HUES64 (cell line): Measurements from ENCODE around the gene SLC7A4.
A peak's percentile ranks its signal among the peaks of the same experiment; 100 is the strongest.

Experiments used
- H3K27ac ChIP-seq: 2 replicates; pipeline ENCODE4 v1.7.0; 2013; ENCODE audit warnings: low read depth, low read length, inconsistent platforms
- H3K27me3 ChIP-seq: 2 replicates; pipeline ENCODE4 v1.6.1; 2013; ENCODE audit warnings: mild to moderate bottlenecking, low read length; ENCODE audit not compliant: insufficient read depth
- H3K36me3 ChIP-seq: 2 replicates; pipeline ENCODE4 v1.6.1; 2013; ENCODE audit warnings: mild to moderate bottlenecking, low read length; ENCODE audit not compliant: insufficient read depth
- H3K4me1 ChIP-seq: 2 replicates; pipeline ENCODE4 v1.6.1; 2013; ENCODE audit warnings: mild to moderate bottlenecking, low read length, moderate library complexity; ENCODE audit not compliant: insufficient read depth
- H3K4me3 ChIP-seq: 2 replicates; pipeline ENCODE4 v1.5.1; 2013; ENCODE audit warnings: mild to moderate bottlenecking, low read length, moderate library complexity
- H3K9ac ChIP-seq: 2 replicates; pipeline ENCODE4 v1.6.1; 2013; ENCODE audit warnings: mild to moderate bottlenecking, low read depth, low read length
- H3K9me3 ChIP-seq: 2 replicates; pipeline ENCODE4 v1.6.1; 2013; ENCODE audit warnings: low read depth, low read length; ENCODE audit not compliant: insufficient read depth
- WGBS: fragments of 150-250, 120-280 bp; methylation state at CpG from one replicate; pipeline ENCODE4 v1.1.7; 2013; ENCODE audit warnings: missing lambda C conversion rate; 5-methylcytosine and 5-hydroxymethylcytosine counted together

SLC7A4 gene

GRCh38 chr22:21000207-21000986 is 32.0 kb downstream of the SLC7A4 start:
- Histone ChIP-seq H3K36me3 (peaks cover 27% of the 10 kb centered on the region), H3K27me3 (no peaks in the 10 kb centered on the region), H3K9ac (peak overlapping the region; percentile 95), H3K4me3 (peak overlapping the region; percentile 100), H3K9me3 (no peaks in the 10 kb centered on the region), H3K4me1 (no peaks in the 10 kb centered on the region), H3K27ac (no peak overlapping the region)
- WGBS, result 85% methylated on average over 22 of the region's 22 CpGs

GRCh38 chr22:20999350-21000206 is 32.8 kb downstream of the SLC7A4 start:
- Histone ChIP-seq H3K9ac (no peak overlapping the region), H3K4me3 (no peak overlapping the region), H3K27ac (no peak overlapping the region), H3K9me3 (no peaks in the 10 kb centered on the region), H3K36me3 (peaks cover 27% of the 10 kb centered on the region), H3K4me1 (no peaks in the 10 kb centered on the region), H3K27me3 (no peaks in the 10 kb centered on the region)
- 94% methylated on average over 27 of the region's 27 CpGs for WGBS

- no peak overlapping the region for H3K4me3 ChIP-seq
- no peak overlapping the region for H3K27ac ChIP-seq
- no peaks in the 10 kb centered on the region for H3K9me3 ChIP-seq
- no peaks in the 10 kb centered on the region for H3K4me1 ChIP-seq
- H3K27me3 ChIP-seq, result no peaks in the 10 kb centered on the region
- peaks cover 27% of the 10 kb centered on the region for H3K36me3 ChIP-seq
- H3K9ac ChIP-seq, result no peak overlapping the region
- 80% methylated on average over 7 of the region's 7 CpGs for WGBS
Measured at GRCh38 chr22:20998411-20999336, 33.7 kb downstream of the SLC7A4 start.

- WGBS, result 93% methylated on average over 13 of the region's 13 CpGs
- Histone ChIP-seq H3K9ac (no peak overlapping the region; the same call in 1 of the 2 replicates), H3K9me3 (no peaks in the 10 kb centered on the region), H3K27ac (no peak overlapping the region), H3K36me3 (peaks cover 27% of the 10 kb centered on the region), H3K27me3 (no peaks in the 10 kb centered on the region), H3K4me3 (no peak overlapping the region), H3K4me1 (no peaks in the 10 kb centered on the region)
Measured at GRCh38 chr22:20997536-20998257, 34.7 kb downstream of the SLC7A4 start.

- no peak overlapping the region for H3K4me3 ChIP-seq
- no peak overlapping the region for H3K27ac ChIP-seq
- no peak overlapping the region; the same call in 1 of the 2 replicates for H3K9ac ChIP-seq
- WGBS, result 95% methylated on average over 27 of the region's 27 CpGs
- no peaks in the 10 kb centered on the region for H3K27me3 ChIP-seq
- peaks cover 36% of the 10 kb centered on the region for H3K36me3 ChIP-seq
- H3K9me3 ChIP-seq, result no peaks in the 10 kb centered on the region
- H3K4me1 ChIP-seq, result no peaks in the 10 kb centered on the region
Measured at GRCh38 chr22:20996598-20997535, 35.5 kb downstream of the SLC7A4 start.

- H3K9me3 ChIP-seq, result no peaks in the 10 kb centered on the region
- no peak overlapping the region for H3K27ac ChIP-seq
- H3K4me1 ChIP-seq, result no peaks in the 10 kb centered on the region
- no peaks in the 10 kb centered on the region for H3K27me3 ChIP-seq
- no peak overlapping the region for H3K4me3 ChIP-seq
- H3K9ac ChIP-seq, result no peak overlapping the region
- WGBS, result 96% methylated on average over 10 of the region's 10 CpGs
- peaks cover 41% of the 10 kb centered on the region for H3K36me3 ChIP-seq
Measured at GRCh38 chr22:20996031-20996410, 36.3 kb downstream of the SLC7A4 start.

GRCh38 chr22:20995329-20996030 is 36.9 kb downstream of the SLC7A4 start:
- Histone ChIP-seq H3K27ac (no peak overlapping the region), H3K4me3 (no peak overlapping the region), H3K4me1 (no peaks in the 10 kb centered on the region), H3K9ac (no peak overlapping the region), H3K9me3 (no peaks in the 10 kb centered on the region), H3K36me3 (peaks cover 43% of the 10 kb centered on the region), H3K27me3 (no peaks in the 10 kb centered on the region)
- 92% methylated on average over 23 of the region's 23 CpGs for WGBS

DNA sequence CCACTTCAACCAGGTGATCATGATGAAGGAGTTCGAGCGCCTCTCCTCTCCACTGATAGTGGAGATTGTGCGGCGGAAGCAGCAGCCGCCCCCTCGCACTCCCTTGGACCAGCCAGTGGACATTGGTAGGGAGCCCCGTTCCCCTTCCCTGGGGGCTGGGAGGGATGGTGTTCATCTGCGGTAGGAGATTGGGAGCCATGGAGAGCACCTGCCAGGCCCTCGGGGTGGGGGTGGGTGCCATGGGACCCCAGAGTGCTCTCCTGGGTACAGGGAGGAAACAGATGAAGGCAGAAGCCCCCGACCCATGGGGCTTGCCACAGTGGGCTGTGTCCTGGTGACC is 37.5 kb downstream of the SLC7A4 start:
- Histone ChIP-seq H3K27ac (no peak overlapping the region), H3K9me3 (no peaks in the 10 kb centered on the region), H3K4me1 (no peaks in the 10 kb centered on the region), H3K9ac (no peak overlapping the region), H3K36me3 (peaks cover 40% of the 10 kb centered on the region), H3K4me3 (no peak overlapping the region), H3K27me3 (no peaks in the 10 kb centered on the region)
- WGBS, result 94% methylated on average over 10 of the region's 10 CpGs

DNA sequence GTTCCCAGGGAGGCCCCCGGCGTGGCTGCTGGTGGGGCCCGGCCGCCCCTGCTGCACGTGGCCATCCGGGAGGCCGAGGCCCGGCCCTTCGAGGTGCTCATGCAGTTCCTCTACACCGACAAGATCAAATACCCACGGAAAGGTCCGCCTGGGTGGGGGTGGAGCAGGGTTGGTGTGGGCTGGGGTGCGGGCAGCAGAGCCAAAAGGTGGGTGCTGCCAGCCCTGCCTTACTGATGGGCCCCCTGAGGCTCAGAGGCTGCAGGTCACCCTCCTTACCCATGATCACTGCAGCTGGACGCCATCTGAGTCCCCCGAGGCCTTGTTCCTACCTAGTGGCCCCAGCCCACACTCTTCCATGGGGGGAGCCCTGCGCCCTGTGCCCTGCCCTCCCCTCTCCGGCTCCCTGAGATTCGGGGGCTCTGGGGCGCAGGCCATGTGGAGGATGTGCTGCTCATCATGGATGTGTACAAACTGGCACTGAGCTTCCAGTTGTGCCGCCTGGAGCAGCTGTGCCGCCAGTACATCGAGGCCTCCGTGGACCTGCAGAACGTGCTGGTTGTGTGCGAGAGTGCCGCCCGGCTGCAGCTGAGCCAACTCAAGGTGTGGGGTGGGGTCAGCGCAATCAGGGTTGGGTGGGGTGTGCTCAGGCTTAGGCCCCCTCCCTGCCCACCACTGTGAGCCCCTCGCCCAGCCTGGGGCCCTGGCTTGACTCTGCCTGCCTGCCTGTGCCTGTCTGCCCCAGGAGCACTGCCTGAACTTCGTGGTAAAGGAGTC is 38.0 kb downstream of the SLC7A4 start:
- Histone ChIP-seq H3K9ac (no peak overlapping the region), H3K9me3 (no peaks in the 10 kb centered on the region), H3K4me3 (no peak overlapping the region), H3K27ac (no peak overlapping the region), H3K36me3 (peaks cover 34% of the 10 kb centered on the region), H3K4me1 (no peaks in the 10 kb centered on the region), H3K27me3 (no peaks in the 10 kb centered on the region)
- WGBS, result 93% methylated on average over 30 of the region's 30 CpGs
